ENCODE measurements around the gene ZNF385A.

The ZNF385A gene, protein sequence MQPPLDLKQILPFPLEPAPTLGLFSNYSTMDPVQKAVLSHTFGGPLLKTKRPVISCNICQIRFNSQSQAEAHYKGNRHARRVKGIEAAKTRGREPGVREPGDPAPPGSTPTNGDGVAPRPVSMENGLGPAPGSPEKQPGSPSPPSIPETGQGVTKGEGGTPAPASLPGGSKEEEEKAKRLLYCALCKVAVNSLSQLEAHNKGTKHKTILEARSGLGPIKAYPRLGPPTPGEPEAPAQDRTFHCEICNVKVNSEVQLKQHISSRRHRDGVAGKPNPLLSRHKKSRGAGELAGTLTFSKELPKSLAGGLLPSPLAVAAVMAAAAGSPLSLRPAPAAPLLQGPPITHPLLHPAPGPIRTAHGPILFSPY

DNA sequence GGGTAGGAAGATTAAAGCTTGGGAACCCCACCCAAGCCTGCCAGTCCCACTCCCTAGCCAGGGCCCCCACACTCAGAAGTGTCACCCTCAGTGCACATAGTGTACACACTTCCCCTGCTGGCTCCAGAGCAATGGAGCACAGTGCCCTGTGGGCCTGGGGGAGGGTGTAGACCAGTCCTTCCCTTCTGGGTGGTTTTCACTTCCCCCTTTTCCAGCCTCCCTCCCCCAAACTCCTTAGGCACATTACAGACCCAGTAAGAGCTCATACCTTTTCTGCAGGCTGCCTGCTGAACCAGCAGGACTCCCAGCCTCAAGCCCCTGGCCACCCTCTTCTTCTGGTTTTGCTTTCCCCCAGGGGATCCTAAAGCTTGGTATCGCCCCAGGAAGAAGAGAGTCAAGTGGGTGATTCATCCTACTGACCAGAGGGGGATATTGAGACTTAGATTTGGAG is at the start of gene ZNF385A:
Gene ZNF385A, minus strand, starts transcription at position 143 of the 451 bp plus-strand sequence. CDS start 219 bp downstream, outside the sequence.
- no peak for DNase-seq

DNA sequence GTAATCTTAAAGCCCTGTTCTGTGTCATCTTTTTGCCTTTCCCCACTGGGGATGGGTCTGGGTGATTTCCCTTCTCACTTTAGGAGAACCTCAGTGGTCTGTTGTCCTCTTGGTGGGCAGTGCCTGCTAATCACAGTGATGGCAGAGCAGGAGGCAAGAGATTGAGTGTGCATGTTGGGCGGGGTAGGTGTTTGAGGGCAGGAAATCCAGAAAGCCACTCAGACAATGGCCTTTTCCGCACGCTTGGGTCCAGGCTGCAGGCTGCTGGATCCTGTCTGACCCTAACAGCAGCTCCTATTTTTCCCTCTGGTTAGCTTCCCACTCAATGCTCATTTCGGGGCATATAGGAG is 48.3 kb upstream of the ZNF385A start:
- DNase-seq, result no peak

DNA sequence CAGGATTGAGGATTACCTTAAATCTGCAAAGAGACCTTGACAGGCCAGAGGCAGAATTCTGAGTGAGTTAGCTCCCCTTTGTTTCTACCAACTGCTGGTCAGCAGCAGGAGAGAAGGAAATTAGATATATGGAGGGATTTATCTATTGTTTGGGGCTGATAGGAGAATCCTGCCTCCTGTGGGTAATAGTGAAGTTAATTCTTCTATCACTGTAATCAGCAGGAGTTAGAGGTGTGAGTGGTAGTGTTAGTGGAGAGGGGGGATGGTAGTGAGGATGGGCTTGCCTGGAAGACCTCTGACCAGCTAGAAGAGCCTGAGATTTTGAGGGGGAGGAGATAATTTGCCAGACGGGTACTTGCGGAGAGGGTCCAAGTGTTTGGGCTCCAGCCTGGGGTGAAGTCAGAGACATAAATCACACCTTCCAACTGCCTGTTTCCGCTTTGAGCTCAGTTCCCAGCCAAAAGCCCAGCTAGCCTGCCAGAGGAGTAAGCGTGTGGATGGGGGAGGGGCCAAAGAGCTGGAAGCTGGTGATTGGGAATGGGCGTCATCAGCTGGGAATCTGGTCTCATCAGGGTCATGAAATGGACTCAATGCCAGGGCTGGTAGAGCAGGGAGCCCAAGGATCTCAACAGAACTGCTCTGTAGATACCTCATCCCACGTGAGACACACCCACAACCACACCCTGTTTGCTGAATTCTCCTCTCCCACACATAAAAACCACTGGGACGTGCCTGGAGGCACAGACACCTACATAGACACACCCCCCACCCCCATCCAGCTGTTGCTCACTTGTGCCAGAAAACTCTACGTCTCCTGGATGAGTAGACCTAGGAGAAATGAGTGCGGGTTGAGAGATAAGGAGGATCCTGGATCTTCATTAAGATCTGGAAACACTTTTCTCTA is 47.6 kb upstream of the ZNF385A start:
- no peak for DNase-seq

DNA sequence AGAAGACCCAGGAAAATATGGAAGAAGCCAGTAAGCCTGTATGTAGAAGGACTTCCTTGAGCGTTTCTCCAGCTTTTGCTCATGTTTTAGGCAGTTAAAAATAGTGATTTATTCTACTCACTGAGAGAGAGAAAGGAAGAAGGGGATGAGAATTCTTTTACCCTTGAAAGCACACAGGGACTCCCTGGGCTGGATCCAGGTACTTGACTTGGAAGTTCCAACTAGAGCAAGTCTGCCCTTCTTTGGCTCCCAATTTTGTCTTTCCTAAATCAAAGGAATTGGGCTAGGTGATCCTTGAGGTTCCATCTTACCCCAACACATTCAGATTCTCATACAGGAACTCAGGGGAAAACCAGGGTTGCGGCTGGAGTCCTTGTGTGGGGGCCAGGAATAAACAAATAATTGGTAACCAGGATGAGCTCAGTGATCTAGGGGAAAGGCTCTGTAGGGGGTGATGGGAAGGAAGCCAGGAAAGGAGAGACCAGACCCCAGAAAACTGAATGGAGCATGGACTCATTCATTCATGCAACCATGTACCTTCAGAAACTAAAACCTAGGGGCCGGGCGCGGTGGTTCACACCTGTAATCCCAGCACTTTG is 46.0 kb upstream of the ZNF385A start:
- no peak for DNase-seq

DNA sequence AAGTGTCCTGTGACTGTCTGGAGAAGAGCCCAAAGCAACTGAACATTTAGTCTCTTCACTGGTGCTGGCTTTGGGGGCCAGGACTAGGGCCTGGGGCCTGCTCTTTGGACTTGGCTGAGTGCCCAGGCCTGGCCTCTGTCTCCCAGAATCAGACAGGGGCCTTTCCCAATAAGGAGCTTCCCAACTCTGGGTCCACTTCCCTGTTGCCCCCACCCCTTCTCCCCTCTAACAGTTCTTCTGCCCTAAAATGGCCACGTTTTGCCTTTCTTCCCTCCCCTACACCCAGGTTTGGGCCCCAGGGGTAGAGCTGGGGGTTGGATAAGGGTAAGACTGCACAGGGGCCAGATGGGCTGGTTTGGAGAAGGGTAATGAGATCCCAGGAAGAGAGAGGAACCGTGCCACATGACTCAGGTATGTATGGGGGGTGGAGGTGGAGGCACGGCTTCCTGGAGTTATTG is 44.5 kb upstream of the ZNF385A start:
- no peak for DNase-seq

DNA sequence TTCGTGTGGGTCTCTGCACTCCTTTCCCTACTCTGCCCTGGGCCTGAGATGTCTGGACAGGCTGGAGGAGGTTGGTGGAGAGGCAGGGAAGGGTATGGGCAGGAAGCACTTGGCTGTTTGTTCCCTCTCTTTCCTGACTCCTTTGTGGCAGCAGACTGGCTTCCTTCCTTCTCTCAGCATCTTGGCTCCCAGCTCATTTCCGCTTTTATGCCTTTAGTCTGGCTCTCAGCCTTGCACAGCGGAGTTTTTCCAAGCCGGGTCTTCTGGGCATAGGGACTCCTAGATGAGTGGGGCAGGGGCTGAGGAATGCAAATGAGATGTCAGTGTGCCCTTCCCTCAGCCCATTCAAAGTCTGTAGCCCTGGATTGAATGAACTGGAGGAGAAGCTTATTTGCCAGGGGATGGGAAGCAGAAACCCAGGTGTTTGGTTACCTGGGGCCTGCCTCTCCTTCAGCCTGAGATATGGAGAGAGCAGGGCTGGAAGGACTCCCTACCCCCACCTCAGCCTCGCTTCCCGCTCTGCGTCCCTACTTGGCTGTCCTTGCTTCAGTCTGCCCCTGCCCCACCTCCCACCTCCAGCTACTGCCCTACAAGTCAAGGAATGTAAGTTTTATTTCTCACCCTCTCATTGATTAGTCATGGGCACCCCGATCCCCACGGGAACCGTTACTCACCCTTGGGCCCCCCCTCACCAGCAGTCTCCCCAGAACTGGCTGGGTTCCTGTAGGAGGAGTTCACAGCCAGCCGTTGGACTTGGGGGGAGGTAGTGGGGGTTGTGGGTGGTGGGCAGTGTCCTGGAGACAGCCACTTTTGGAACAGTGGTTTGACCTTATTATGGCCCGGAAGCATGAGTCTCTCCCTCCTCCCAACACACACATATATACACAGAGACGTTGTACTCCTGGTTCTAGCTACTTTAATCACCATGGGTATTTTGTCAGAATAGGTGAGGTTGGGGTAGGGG is 43.8 kb upstream of the ZNF385A start:
- DNase-seq, result no peak

DNA sequence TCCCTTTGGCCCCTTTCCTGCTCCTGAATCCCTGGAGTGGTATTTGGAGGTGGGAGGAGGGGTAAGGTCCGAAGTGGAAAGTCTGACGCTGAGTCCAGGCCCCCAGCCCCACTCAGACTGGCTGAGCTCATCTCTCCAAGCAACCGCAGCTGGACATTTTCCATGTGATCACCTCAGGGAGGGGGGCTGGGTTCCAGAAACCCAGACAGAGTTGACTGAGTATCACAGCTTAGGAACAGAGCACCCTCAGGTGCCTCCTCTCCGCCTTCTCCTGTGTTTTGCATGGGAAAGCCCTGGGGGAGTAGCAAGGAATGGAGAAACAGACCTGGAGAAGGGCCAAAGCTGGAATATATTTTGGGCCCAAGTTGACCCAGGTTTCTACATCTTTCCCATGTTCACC is 42.6 kb upstream of the ZNF385A start:
- DNase-seq, result no peak

DNA sequence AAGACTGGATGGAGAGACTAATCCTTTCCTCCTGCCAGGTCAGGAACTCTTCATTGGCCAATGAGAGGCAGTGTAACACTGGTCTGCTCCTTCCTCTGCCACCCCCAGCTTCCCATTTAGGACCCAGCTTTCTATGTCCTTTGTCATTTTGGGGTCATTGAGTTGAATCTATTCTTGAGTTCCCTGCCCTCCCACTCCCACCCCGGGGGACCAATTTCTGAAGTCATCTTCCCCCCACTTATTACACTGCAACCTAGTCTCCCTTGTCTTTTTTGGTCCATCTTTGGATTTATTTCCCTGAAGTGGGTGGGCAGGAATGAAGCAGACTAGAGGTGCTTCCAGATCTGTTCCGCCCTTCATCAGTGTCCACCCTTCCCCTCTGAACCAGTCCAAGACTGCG is 42.2 kb upstream of the ZNF385A start:
- DNase-seq, result no peak

DNA sequence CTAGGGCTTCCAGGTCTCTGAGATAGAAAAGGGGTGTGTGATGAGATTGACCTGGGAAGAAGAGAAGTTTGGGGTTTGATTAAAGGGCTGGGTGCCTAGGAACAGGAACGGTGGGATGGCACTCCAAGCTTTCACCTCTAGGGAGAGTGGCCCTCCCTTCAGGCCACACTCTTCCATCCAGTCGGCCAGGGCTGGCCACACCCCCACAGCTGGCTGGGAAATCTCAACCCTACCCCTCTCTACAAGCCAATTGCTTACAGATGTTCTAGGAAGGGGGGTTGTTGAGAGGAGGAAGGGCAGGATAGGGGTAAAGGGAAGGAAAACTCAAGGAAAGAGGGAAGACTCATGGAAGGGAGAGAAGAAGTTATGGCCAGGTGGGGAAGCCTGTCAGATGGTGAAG is 41.2 kb upstream of the ZNF385A start:
- no peak for DNase-seq

DNA sequence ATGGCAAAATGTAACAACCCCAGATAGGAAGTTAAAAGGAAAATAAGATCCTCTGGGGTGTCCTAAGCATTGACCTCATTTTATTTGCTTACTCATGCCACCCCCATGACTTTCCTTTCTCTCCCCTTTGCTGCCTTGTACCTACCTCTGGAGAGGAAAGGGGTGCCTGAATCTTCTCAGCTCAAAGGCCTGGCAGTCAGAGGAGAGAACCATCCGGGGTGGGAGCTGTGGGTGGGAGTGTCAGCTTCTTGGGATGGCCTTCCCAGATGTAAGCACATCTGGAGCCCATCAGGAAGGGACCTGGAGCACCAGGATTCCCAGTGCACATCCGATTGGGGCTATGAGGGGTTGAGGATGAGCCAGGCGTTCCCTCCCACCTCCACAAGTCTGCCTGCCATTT is 39.7 kb upstream of the ZNF385A start:
- no peak for DNase-seq

DNA sequence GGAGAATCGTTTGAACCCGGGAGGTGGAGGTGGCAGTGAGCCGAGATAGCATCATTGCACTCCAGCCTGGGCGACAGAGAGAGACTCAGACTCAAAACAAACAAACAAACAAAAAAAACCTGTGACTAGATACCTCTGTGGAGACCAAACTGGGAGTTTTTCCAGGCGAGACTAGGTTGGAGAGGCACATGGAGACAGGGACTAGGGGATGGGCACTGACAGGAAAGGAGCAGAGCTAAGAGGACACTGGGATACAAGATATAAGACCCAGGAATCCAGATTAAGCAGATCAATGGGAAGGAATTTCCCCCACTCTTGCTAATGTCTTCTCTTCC is 39.2 kb upstream of the ZNF385A start:
- DNase-seq, result no peak

DNA sequence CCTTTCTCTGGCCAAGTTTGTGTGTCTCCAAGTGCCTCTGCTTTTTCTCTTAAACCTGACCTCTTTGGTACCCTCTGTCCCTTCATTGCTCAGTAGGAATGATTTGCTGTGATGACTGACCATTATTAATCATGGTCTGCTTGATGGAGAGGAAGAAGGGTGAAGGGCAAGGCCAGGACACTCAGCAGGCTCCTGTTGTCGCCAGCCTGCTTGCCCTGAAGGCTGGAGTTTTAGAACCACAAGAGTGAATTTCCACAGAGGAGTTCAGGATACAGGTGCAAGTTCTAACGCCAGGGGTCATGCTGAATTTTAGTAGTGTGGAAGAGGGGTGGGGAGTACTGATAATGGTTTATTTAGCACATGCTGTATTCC is 37.3 kb upstream of the ZNF385A start:
- no peak for DNase-seq

DNA sequence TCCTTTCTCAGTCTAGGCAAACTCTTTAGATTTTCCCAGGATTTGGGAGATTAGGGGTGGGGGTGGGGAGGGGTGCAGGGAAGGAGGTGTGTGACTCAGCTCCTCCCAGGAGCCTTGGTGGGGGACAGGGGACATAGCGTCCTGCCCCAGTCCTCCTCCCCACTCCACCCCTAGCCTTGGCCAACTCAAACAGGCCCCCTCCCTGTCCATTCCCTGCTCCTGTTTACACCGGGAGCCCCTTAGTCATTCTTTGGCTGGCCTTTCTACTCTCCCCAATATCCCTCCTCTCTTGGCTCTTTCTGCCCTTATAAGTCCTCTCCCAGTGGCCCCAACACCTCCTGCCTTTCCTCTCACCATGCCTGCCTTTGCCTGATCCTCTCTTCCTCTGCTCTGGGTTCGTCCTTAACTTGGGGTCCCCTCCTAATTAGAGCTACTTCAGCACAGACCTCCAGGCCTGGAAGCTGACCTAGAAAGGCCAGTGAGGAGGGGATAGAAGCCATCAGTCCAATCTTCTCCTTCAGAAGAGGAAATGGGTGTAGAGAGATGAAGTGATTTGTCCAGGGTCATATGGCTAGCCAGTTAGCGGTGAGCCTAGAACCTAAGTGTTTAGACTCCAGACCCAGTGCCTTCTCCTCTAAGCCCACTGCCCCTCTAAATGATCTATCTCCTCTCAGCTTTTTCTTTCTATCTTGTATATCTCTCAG is 36.8 kb upstream of the ZNF385A start:
- DNase-seq, result no peak

DNA sequence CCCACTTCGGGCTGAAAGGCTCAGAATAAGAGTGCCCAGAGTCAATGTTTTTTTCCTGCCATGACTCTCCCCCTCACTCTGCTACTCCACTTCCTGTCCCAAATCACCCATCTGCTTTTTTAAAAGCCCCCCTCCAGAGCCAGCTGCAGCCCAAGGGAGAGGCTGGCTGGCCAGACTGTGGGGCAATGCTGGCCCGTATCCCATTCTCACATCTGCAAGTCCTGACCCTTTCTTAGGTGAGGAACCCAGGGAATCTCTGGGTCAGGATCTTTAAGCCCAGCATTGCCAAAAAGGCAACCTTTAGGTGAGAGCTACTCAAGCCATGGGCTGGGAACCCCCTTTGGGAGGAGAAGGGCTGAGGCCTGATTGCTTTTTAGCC is 36.2 kb upstream of the ZNF385A start:
- no peak for DNase-seq

DNA sequence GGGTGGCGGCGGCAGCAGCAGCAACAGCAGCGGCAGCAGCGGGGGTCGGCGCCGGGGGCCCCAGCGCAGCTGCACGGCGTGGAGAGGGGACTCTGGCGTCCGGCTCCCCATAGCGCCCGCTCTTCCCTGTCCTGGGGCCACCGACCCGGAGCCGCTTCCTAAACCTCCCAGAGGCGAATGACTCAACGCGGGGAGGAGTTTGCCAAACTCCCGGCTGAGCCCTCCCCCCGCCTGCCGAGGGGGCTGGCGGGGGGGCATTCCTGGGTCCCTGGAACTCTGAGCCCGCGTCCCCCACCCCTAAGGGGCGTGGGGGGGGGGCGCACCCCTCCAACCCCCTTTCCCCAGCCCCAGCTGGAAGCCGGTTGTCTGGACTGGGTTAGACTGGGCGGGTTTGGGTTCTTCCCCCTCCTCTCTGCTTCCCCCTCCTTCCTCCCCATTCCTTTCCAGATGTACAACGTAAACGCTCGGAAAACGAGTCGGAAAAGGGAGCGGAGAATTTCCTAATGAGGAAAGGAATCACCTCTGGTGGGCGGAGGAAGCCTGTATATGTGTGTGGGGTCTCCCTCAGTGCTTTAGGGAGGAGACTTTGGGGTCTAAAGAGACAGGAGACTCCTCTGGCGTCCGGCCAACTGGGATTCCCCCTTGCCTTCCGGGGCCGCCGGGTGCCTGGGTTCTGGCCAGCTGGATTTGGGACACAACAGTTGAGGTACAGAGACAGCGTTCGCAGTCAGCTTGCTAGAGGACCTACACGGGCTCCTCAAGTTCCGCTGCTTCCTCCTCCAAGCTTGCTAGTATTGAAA is 34.8 kb upstream of the ZNF385A start, which contains the start of gene ITGA5:
Gene ITGA5, minus strand, starts transcription at position 179 of the 800 bp plus-strand sequence. Its CDS starts 68 bp downstream, at position 111.
- DNase-seq, result no peak

DNA sequence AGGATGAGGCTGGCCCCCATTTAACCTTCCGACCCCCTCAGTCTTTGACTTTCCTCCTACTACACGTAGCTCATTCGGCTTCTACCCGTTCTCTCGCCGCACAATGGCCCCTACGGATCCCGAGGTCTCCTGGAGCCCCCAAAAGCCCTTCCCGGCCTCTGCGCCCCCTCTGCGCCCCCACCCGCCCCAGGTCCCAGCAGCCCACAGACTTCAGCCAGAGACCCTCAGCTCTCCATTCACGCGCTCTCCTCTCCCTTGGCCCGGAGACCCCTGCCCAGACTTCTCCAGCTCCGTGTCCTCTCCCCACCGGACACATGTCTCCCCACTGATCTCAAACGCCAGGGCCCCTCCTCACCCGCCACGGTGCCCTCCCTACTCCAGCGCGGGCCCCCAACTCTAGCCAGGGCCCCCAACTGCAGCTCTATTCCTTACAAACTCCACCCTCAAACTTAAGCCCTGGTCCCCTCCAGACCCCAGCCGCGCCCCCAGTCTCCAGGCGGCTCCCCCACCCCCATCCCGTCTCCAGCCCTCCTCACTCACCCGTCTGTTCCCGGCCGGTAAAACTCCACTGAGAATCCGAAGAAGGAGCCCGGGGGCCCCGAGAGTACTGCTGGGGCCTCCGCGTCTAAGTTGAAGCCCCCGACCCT is 34.0 kb upstream of the ZNF385A start:
- DNase-seq, result no peak

DNA sequence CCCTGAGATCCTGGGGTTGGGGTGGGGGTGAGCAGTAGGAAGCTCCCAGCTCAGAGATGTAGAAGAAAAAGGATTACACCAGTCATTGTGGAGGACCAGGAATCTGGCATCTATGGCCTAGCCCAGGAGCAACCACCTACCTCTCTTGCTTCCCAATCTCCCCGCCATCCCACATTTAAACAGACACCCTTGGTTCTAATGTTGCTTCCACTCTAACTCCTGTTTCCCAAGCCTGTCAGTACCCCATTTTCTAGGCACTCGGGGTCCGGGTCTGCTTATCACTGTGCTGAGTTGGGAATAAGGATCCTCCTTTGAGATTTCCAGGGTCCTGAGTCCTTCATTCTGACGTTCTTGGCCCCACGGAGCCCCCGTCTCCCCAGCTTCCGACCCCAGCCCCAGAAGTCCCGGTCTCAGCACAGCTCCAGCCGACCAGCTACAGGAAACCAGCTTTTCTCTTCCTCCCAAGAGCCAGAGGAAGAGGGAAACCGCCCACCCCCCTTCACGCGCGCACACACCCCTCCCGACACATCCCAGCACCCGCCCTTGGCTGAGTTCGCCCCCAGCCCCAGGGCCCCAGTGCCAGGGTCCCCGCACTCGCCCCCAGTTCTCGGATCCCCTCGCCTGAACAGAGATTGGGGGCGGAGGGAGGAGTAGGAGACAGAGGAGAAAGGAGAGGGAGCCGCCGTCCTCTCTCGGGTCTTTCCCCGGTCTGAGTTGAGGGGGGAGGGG is 33.3 kb upstream of the ZNF385A start:
- no peak for DNase-seq

DNA sequence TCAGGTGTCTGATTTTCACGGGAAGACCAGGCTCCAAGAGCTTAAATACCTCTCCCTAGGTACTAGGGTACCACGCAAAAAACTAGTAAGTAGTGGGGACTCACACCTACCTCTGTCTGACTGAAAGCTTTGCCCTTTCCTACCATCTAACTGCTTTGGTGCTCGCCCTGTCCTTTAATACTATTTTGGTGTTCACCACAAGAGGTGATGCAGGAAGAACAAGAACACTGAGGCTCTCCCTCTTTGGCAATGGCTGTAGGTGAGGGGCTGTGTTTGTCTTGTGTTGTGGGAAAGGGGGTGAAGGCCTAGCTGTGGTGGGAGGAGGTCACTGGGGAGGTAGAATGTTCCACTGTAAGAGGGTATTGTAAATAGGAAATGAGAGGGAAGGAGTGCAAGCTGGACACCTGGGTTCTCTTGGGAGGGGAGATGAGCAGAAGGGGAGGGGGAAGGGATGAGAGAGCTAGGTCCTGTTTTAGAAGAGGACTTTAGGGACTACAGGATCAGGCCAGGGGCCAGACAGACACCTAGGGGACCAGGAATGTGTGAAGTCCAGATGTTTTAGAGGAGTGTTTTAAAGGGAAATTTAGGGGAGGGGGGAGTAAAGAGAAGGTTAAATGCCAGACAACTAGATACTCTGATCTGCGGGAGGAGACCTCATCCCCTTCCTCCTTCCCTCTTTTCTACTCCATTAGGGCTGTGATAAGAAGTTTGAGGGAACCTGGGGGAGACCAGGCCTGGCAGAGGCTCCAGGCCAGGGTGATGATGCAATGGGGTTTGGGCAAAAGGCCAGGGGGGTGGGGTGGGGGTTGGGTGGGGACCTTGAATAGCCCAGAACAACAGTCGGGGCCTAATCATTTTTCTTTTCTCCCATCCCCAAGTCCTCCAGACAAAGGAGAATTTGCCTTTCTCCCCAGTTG is 32.4 kb upstream of the ZNF385A start:
- DNase-seq, result no peak
